ENCODE results near the gene GOLIM4.
"Not testable (repeated sequence)": the region's sequence is repeated elsewhere in the genome, so short reads cannot be mapped to it uniquely, and the experiment has no call there.

Gene GOLIM4

GRCh38 chr3:168073842-168074605 is 21.7 kb downstream of the GOLIM4 start:
- DNase-seq = no peak

DNA sequence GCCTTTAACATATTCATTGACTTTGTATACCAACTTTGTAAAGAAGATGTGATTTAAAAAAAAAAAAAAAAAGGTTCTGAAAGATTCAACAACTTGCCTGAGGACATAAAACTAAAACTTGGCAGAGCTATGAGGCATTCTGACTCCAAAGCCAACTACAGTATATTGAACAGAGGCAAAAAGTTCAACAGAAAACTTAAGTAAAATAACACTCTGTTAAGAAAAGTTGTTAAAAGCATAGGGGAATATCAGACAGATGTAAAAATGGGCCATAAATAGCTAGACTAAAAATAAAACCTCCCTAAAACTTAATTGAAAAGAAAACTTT is 23.4 kb downstream of the GOLIM4 start:
- DNase-seq = no peak

GRCh38 chr3:168071591-168072322 is 24.0 kb downstream of the GOLIM4 start:
- DNase-seq = no peak

DNA sequence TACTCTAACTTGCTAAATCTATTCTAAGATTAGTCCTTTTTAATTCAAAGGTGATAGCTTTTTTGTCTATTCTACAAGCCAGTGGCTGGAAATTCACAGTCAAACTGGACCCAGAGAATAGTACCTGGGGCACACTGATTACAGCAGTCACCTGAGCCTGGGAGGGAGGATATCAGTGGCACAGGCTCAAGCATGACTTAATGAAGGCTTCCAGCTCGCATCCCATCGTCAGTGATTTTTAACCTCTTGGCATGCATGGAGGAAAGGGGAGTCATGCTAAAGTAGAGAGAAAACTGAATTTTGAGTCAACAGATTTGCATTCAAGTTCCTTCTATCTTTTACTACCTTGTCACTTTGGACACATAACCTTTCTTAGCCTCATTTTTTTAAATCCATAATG is 24.8 kb downstream of the GOLIM4 start:
- DNase-seq = no peak

- no peak for DNase-seq
These were observed 27.4 kb downstream of the GOLIM4 start for GRCh38 chr3:168068346-168068745.

- DNase-seq = no peak
These were observed 28.8 kb downstream of the GOLIM4 start for GRCh38 chr3:168066882-168067281.

DNA sequence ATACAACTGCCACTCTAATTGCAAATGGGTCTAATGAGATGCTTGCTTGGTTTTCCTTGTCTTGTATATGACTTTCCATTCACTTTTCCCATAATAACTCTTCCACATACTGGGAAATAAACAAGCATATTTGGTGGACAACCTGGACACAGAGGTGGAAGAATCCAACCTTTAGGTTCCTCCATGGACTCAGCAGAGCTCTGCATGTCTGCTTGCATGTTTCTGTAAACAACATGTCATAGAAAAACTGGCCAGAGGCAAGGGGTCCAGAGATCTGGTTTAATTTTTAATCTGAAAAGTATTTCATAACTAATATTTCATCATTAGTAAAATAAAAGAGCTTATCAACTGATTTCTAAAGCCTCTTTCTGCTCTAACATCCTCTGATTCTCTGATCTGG is 30.2 kb downstream of the GOLIM4 start:
- no peak for DNase-seq

DNA sequence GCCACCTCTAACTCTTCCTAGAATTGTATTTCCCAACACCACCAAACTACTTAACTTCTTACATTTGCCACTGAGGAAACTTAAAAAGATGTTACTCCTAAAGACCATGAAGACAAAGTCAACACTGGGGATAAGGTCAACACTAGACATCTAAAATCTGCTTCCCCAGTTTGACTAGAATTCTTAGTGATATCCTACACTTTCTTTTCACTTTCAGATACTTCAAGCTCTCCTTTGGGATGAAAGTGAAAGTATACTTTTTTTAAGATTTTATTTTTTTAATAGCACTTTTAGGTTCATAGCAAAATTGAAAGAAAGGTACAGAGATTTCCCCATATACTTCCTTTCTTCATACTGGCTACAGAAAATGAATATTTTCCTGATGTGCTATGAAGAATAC is 32.6 kb downstream of the GOLIM4 start:
- no peak for DNase-seq

DNA sequence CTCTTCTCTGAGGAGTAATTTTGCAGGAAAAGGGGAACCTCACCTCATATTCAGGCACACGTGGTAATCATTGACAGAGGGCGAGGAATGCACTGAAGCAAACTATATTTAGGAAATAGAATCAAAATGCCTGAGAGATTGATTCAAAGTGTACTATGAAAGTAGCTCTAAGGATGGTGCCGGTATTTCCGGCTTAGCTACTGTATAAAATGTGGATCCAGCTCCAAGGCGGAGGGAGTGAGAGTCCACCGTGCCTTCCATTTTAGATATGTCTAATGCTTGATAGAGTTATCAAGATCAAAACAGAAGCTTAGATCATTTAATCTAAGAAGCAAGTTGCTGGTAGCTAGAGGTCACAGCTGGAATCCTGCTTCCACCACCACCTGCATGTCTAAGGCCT is 33.0 kb downstream of the GOLIM4 start:
- DNase-seq = no peak

DNA sequence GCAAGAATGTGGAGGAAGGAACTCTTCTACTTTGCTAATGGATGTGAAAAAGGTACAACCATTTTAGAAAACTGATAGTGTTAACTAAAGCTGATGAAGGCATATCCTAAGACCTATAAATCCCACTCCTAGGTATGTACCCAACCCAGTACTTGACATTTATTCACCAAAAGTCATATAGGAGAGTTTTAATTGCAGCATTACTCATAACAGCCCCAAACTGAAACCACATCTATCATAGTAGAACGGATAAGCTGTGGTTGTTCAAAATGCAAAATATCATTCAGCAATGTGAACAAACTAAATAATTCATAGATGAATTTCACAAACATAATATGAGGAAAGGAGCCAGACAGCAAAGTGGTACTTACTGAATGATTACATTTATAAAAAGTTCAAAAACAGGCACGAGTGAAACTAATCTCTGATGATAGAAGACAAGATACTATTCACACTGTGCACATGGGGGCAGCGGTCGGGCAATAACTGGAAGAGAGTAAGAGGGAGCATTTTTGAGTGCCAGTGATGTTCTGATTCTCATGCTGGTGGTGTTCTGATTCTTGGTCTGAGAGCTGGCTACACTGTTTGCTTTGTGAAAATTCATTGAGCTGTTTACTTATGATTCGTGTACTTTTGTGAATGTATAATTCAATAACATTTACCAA is 34.3 kb downstream of the GOLIM4 start:
- DNase-seq = no peak

GRCh38 chr3:168060317-168060716 is 35.4 kb downstream of the GOLIM4 start:
- DNase-seq = no peak

GRCh38 chr3:168058481-168058880 is 37.2 kb downstream of the GOLIM4 start:
- no peak for DNase-seq

GRCh38 chr3:168056398-168057230 is 39.1 kb downstream of the GOLIM4 start:
- DNase-seq = not testable (repeated sequence)

- no peak for DNase-seq
These were observed 41.3 kb downstream of the GOLIM4 start for GRCh38 chr3:168054447-168054846.

DNA sequence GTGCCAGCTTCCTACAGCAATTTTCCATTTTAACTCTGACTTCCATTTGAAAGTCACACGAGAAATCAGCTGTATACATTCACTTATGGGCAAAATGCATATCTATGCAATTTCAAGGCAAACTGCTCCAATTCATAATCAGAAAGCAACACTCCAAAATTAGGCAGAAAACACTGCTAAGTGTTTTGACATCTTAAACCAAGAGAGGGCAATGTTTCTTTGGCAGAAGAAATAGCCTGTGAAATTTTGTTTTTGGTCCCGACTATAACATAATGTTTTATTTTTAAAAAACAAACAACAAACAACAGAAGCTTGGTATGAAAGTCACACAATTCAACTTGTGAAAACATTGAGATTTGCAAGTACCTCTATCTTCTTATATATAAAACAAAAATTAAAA is 42.6 kb downstream of the GOLIM4 start:
- DNase-seq = no peak

GRCh38 chr3:168052515-168052914 is 43.2 kb downstream of the GOLIM4 start:
- DNase-seq = no peak

- no peak for DNase-seq
These were observed 43.9 kb downstream of the GOLIM4 start for GRCh38 chr3:168051531-168052471.

DNA sequence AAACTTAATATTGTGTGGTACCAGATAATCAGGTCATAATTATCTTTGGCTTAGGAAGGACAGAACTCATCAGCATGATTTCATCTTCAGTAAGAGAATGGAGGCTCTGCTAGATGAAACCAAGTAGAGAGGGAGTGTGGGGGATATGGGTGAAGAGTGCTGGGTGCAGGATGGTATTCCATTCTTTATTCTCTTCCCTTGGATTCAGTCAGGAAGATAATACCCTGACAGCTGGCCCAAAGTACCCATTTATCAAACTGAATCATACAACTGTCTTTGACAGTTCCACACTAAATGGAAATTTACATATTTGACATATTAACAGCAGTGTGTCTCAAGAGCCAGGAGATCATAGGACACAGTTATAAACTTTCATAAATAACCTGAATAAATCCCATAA is 44.7 kb downstream of the GOLIM4 start:
- peak; percentile 58 for DNase-seq

- DNase-seq = no peak
These were observed 46.3 kb downstream of the GOLIM4 start for GRCh38 chr3:168049367-168049974.

DNA sequence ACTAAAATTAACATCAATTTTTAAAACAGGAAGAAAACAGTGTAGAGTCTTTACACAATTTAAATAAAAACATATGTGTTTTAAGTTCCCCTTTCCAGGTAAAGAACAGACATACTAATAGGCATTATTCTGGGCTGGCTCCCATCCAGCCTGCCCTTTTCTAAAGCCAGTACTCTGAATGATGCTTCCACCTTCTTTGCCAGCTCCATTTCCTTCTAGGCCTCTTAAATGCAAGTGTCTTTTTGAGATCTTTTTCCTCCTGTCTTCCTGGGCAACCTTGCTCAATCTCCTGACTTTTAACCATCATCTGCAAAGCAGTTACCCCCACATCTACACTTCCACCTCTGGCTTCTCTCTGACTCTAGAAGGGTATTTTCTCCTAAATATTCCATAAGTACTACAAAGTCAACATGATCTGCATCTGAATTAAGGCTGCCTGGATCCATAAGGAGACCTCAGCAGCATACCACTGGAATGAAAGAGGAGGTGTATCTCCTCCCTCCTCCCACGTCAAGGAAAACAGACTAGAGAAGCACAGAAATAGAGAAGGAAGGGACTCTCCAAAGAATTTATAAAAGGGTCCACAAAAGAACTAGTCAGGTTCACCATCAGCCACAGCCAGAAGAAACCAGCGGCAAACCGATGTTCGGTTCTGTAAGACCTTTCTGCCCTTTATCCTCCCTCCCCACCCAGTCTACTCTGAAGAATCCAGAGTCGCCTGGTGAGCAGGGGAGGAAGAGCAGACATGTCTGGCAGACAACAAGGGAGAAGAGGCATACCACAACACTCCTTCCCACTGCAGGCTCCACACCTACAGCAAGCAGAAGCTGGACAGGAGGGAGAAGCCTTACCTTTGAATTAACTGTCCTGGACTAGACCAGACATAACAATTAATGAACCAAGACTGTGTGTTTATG is 47.1 kb downstream of the GOLIM4 start:
- DNase-seq = no peak

Data from NCI-H1694 (cell line).